Left ventricle myocardium superior (tissue), 1 donor: ENCODE measurements around the gene KLK5. TPM values are rescaled to one million over a fixed set of nuclear protein-coding genes. Genes with fewer than 3 reads are reported as not detected.
"Not testable (repeated sequence)": the region's sequence is repeated elsewhere in the genome, so short reads cannot be mapped to it uniquely, and the experiment has no call there.

Experiments
- ATAC-seq: fragments of 200-7000 bp; cut with Tn5 transposase; one replicate; pipeline ENCODE4 v1.9.1; 2020; ENCODE audit warnings: mild to moderate bottlenecking, moderate library complexity
- DNase-seq: peaks from one replicate; pipeline ENCODE4 v3.0.0-alpha.2; 2020
- intact Hi-C: fragments of 100-400 bp; cut with micrococcal nuclease; formaldehyde crosslinking; loops from one replicate; pipeline ENCODE4 v1.11.0; 2022
- total RNA-seq: library from RNA; stranded (reverse); fragmentation: NEBNext Ultra II Directional; extraction: Animal tissue kit (Norgen Biotek cat#: 25700); gene quantifications from one replicate; pipeline ENCODE4 v1.2.1, GENCODE V29; 2021
- donor health status: DM: no; HTN: yes; CAD: no; lungs with severe emphysema.

The KLK5 gene
- total RNA-seq, 1 donor from 2014 or later: not detected

- intact Hi-C loops: no loop called here
- ATAC-seq: no peak
- DNase-seq: no peak
Measured at GRCh38 chr19:50897191-50897607, 55.6 kb downstream of the KLK5 start.

GRCh38 chr19:50896591-50897190, 56.1 kb downstream of the KLK5 start:
- intact Hi-C loops: no loop called here
- no peak for ATAC-seq
- DNase-seq: no peak

DNA sequence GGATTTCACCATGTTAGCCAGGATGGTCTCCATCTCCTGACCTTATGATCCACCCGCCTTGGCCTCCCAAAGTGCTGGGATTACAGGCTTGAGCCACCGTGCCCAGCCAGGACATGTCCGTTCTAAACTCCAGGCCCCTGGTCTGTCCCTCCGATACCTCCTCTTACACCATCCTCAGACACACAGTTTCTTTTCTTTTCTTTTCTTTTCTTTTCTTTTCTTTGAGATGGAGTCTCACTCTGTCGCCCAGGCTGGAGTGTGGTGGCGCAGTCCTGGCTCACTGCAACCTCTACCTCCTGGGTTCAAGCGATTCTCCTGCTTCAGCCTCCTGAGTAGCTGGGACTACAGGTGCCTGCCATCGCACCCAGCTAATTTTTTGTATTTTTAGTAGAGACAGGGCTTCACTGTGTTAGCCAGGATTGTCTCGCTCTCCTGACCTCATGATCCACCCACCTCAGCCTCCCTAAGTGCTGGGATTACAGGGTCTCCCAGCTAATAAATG, 56.7 kb downstream of the KLK5 start:
- DNase-seq, intact Hi-C loops, ATAC-seq: not testable (repeated sequence)

- intact Hi-C loops: no loop called here
- ATAC-seq (no peak), DNase-seq (no peak)
Measured at GRCh38 chr19:50894478-50895356, 58.1 kb downstream of the KLK5 start.

Other genes starting within 250 kb of the KLK5 start
- gene SHANK1, start 233.2 kb downstream of the KLK5 start, total RNA-seq: 0.32 TPM
- gene CLEC11A, start 229.7 kb downstream of the KLK5 start, total RNA-seq: 2.9 TPM
- gene GPR32, start 182.6 kb downstream of the KLK5 start, total RNA-seq: not detected
- gene ACP4, start 162.6 kb downstream of the KLK5 start, total RNA-seq: not detected
- not detected for gene KLK1, start 129.3 kb downstream of the KLK5 start, total RNA-seq
- gene KLK15, start 119.5 kb downstream of the KLK5 start, total RNA-seq: not detected
- not detected for gene KLK3, start 98.1 kb downstream of the KLK5 start, total RNA-seq
- not detected for gene KLK2, start 79.6 kb downstream of the KLK5 start, total RNA-seq
- gene KLK4, start 41.6 kb downstream of the KLK5 start, total RNA-seq: not detected
- not detected for gene KLK6, start 16.6 kb upstream of the KLK5 start, total RNA-seq
- not detected for gene KLK7, start 30.9 kb upstream of the KLK5 start, total RNA-seq
- gene KLK8, start 48.6 kb upstream of the KLK5 start, total RNA-seq: not detected
- 0.50 TPM for gene KLK10, start 66.7 kb upstream of the KLK5 start, total RNA-seq
- 0.62 TPM for gene KLK11, start 73.6 kb upstream of the KLK5 start, total RNA-seq
- gene KLK12, start 82.0 kb upstream of the KLK5 start, total RNA-seq: not detected
- gene KLK13, start 112.1 kb upstream of the KLK5 start, total RNA-seq: not detected
- 0.89 TPM for gene KLK14, start 129.8 kb upstream of the KLK5 start, total RNA-seq
- gene CTU1, start 155.4 kb upstream of the KLK5 start, total RNA-seq: 3.6 TPM
- 1.4 TPM for gene SIGLEC9, start 171.9 kb upstream of the KLK5 start, total RNA-seq
- gene SIGLEC7, start 189.3 kb upstream of the KLK5 start, total RNA-seq: 0.50 TPM